GM12878 (cell line): ENCODE measurements around the gene KHNYN. TPM values are rescaled to one million over a fixed set of nuclear protein-coding genes. Genes with fewer than 3 reads are reported as not detected.

Source experiments
- ATAC-seq: fragments of 200-7000 bp; cut with Tn5 transposase; 3 replicates; pipeline ENCODE4 v1.9.1; 2020; ENCODE audit warnings: mild to moderate bottlenecking, moderate library complexity
- Bru-seq: library from RNA; stranded (reverse); fragments of 400-500 nt; gene quantifications from one replicate; lab custom pipeline; 2021; lab: Mats Ljungman, UMichigan
- BruChase-seq, 2 experiments: library from RNA; stranded (reverse); fragments of 400-500 nt; gene quantifications; one replicate each; lab custom pipeline; 2021; lab: Mats Ljungman, UMichigan
- BruUV-seq: library from RNA; stranded (reverse); fragments of 400-500 nt; replicated peaks from 2 replicates; lab custom pipeline; 2021; lab: Mats Ljungman, UMichigan
- CTCF ChIA-PET: fragments of 300-600 bp; sonication (Branson Sonifier 250); formaldehyde crosslinking; extraction: SDS; loops from one replicate; lab custom pipeline; 2021; ENCODE audit warnings: inconsistent platforms; lab: Yijun Ruan, JAX
- POLR2A ChIA-PET: fragments of 350-600 bp; formaldehyde crosslinking; extraction: SDS; loops from one replicate; lab custom pipeline; 2021; ENCODE audit warnings: inconsistent platforms; lab: Charles Lee
- RAD21 ChIA-PET: fragments of 300-600 bp; sonication (Branson Sonifier 250); formaldehyde crosslinking; loops from one replicate; lab custom pipeline; 2023; ENCODE audit warnings: antibody characterized with exemption; ENCODE audit not compliant: unreplicated experiment; lab: Charles Lee
- SMC1A ChIA-PET: fragments of 300-600 bp; sonication (Branson Sonifier 250); formaldehyde crosslinking; loops from one replicate; lab custom pipeline; 2023; ENCODE audit not compliant: unreplicated experiment, uncharacterized antibody; lab: Charles Lee
- DNase-seq: peaks from one replicate; pipeline ENCODE4 v3.0.0-alpha.2; 2011; ENCODE audit warnings: low read depth, low spot score
- FAIRE-seq: peaks from 3 replicates; lab custom pipeline; 2011; peaks lifted over from hg19 to GRCh38; lab: Jason Lieb, UNC
- H2AFZ ChIP-seq: 2 replicates; pipeline ENCODE4 v1.6.0; 2011; ENCODE audit warnings: low read depth, low read length, control low read depth; ENCODE audit not compliant: control insufficient read depth
- H3K27ac ChIP-seq: 2 replicates; pipeline ENCODE4 v1.5.1; 2011; ENCODE audit warnings: control low read depth; ENCODE audit not compliant: control insufficient read depth, insufficient read depth
- H3K27me3 ChIP-seq, 2 experiments: replicated peaks in 1 of 2; 2 replicates each; pipeline versions ENCODE4 v1.6.0 to v1.6.1; 2011; ENCODE audit warnings: low read length in 1 of 2; ENCODE audit not compliant: control insufficient read depth in 2 of 2, insufficient read depth in 2 of 2
- H3K36me3 ChIP-seq, 2 experiments: 2 replicates each; pipeline ENCODE4 v1.5.1; 2011; ENCODE audit warnings: low read length in 1 of 2; ENCODE audit not compliant: control insufficient read depth in 2 of 2, insufficient read depth in 2 of 2
- H3K4me1 ChIP-seq: 2 replicates; pipeline ENCODE4 v1.6.1; 2011; ENCODE audit warnings: mild to moderate bottlenecking, low read length, moderate library complexity, mixed read lengths; ENCODE audit not compliant: control insufficient read depth, insufficient read depth
- H3K4me2 ChIP-seq: 2 replicates; pipeline ENCODE4 v1.6.0; 2011; ENCODE audit warnings: control low read depth; ENCODE audit not compliant: control insufficient read depth, insufficient read depth
- H3K4me3 ChIP-seq: fragments of 200-600 bp; sonication (generic); 2 replicates; pipeline ENCODE4 v1.5.1; 2016
- H3K79me2 ChIP-seq: 2 replicates; pipeline ENCODE4 v1.6.0; 2011; ENCODE audit warnings: low read length; ENCODE audit not compliant: control insufficient read depth, insufficient read depth
- H3K9ac ChIP-seq: 2 replicates; pipeline ENCODE4 v1.8.0; 2011; ENCODE audit warnings: low read length, control low read depth, mixed read lengths; ENCODE audit not compliant: control insufficient read depth, insufficient read depth
- H3K9me3 ChIP-seq: replicated peaks from 3 replicates; pipeline ENCODE4 v1.5.1; 2011; ENCODE audit warnings: mild to moderate bottlenecking, low read length; ENCODE audit not compliant: control insufficient read depth, insufficient read depth
- H4K20me1 ChIP-seq: 2 replicates; pipeline ENCODE4 v1.6.0; 2011; ENCODE audit not compliant: control insufficient read depth, insufficient read depth
- BHLHE40 ChIP-seq, 2 experiments: fragments of 450-650 bp in 1 of 2; IDR thresholded peaks; 2 replicates each; pipeline ENCODE4 v1.6.1; 2011 to 2017; ENCODE audit warnings: low read depth in 2 of 2, borderline replicate concordance in 1 of 2, improper control_type of control experiment in 1 of 2, low read length in 1 of 2, mild to moderate bottlenecking in 1 of 2
- CEBPB ChIP-seq, 2 experiments: fragments of 150-350 bp in 1 of 2; IDR thresholded peaks; 2 replicates each; pipeline ENCODE4 v1.6.1; 2012 to 2014; ENCODE audit warnings: low read depth in 2 of 2, low read length in 2 of 2, borderline replicate concordance in 1 of 2, inconsistent platforms in 1 of 2
- CREM ChIP-seq: IDR thresholded peaks from 2 replicates; pipeline ENCODE4 v1.6.1; 2014; ENCODE audit warnings: antibody characterized with exemption, low read depth
- FOS ChIP-seq: IDR thresholded peaks from 3 replicates; pipeline ENCODE4 v1.6.1; 2011; ENCODE audit warnings: borderline replicate concordance; ENCODE audit not compliant: insufficient read length; ENCODE audit errors: extremely low read depth
- HDAC2 ChIP-seq: fragments of 200-600 bp; sonication (generic); IDR thresholded peaks from 2 replicates; pipeline ENCODE4 v1.6.1; 2017
- JUNB ChIP-seq: IDR thresholded peaks from 2 replicates; pipeline ENCODE4 v1.6.1; 2016; ENCODE audit warnings: antibody characterized with exemption, mild to moderate bottlenecking
- RAD21 ChIP-seq: IDR thresholded peaks from 2 replicates; pipeline ENCODE4 v1.6.1; 2011; ENCODE audit warnings: mild to moderate bottlenecking, low read depth, low read length, moderate library complexity; ENCODE audit not compliant: insufficient read depth
- RFX5 ChIP-seq: IDR thresholded peaks from 2 replicates; pipeline ENCODE4 v1.6.1; 2011; ENCODE audit warnings: low read depth, low read length, improper control_type of control experiment
- STAT1 ChIP-seq: fragments of 450-650 bp; conservative IDR thresholded peaks from 2 replicates; pipeline ENCODE4 v1.6.1; 2014; ENCODE audit warnings: antibody characterized with exemption, mild to moderate bottlenecking
- TBL1XR1 ChIP-seq: IDR thresholded peaks from 2 replicates; pipeline ENCODE4 v1.6.1; 2012; ENCODE audit warnings: low read depth, low read length, improper control_type of control experiment
- WGBS: methylation state at CpG from one replicate; pipeline ENCODE4 v1.1.6; 2016; ENCODE audit warnings: low lambda C conversion rate; ENCODE audit not compliant: insufficient replicate concordance, insufficient coverage; ENCODE audit errors: missing lambda C conversion rate; 5-methylcytosine and 5-hydroxymethylcytosine counted together
- in situ Hi-C: fragments of 300-500 bp; cut with MboI; formaldehyde crosslinking; loops from 9 replicates; pipeline ENCODE4 v1.14.3; 2018; ENCODE audit warnings: mixed read lengths
- intact Hi-C: fragments of 100-400 bp; cut with micrococcal nuclease; formaldehyde crosslinking; loops from one replicate; pipeline ENCODE4 v1.14.2; 2022; ENCODE audit not compliant: unreplicated experiment
- long read RNA-seq, 2 experiments: library from polyadenylated mRNA; unstranded; transcript quantifications; one replicate each; pipeline ENCODE4 v2.0.0, GENCODE V29; 2019 to 2020
- polyA minus RNA-seq, 3 experiments: library from RNA; depleted of rRNA, polyadenylated mRNA; stranded (reverse); fragments of >200 nt; gene quantifications; 2 replicates each; pipeline ENCODE4 v1.2.3, GENCODE V29; 2011
- polyA plus RNA-seq, 11 experiments: library from polyadenylated mRNA; depleted of rRNA in 4 of 11; unstranded in 6 of 11; stranded (reverse) in 5 of 11; fragments of >200 nt; fragmentation: Nextera tagmentation in 4 of 11; fragmentation: Illumina TruSeq in 1 of 11; extraction: Ambion mirVana in 4 of 11; extraction: Trizol in 1 of 11; gene quantifications; 1 replicate in 1 of 11; 2 replicates in 10 of 11; pipeline versions ENCODE4 v1.2.1 to v1.2.3, GENCODE V29; 2011 to 2016; ENCODE audit warnings: inconsistent platforms in 2 of 11, missing spikeins in 2 of 11, low read depth in 1 of 11
- total RNA-seq, 4 experiments: library from RNA; depleted of rRNA in 3 of 4; stranded (reverse); fragments of >200 nt in 3 of 4; fragmentation: Illumina TruSeq in 1 of 4; extraction: Trizol in 1 of 4; gene quantifications; 2 replicates each; pipeline versions ENCODE4 v1.2.1 to v1.2.3, GENCODE V29; 2013 to 2021
- TF ChIP-seq, protein P1 (sequence below): IDR thresholded peaks from 2 replicates; pipeline ENCODE4 v1.6.1; 2011; ENCODE audit warnings: borderline replicate concordance, low read depth, mild to moderate bottlenecking, moderate library complexity, mixed read lengths, low read length; ENCODE audit not compliant: insufficient read depth; ENCODE audit errors: extremely low read length
- TF ChIP-seq, protein P2 (sequence below): fragments of 450-650 bp; IDR thresholded peaks from 2 replicates; pipeline ENCODE4 v1.6.1; 2014; ENCODE audit warnings: mild to moderate bottlenecking

The KHNYN gene
- 83.0 and 93.4 TPM in 2 replicates for total RNA-seq (2013; cell fraction: nucleolus; rRNA removed)
- 34.7 and 36.7 TPM in 2 replicates for total RNA-seq (2014; rRNA removed)
- total RNA-seq (2014; rRNA removed; fragmentation: Illumina TruSeq; extraction: Trizol): 20.8 and 21.0 TPM in 2 replicates
- 33.9 and 34.0 TPM in 2 replicates for total RNA-seq (2021)
- 16.9 TPM for polyA plus RNA-seq (2011; ENCODE audit: low read depth)
- 19.8 and 22.2 TPM in 2 replicates for polyA plus RNA-seq (2011; rRNA removed)
- polyA plus RNA-seq (2011; cell fraction: cytosol; rRNA removed): 15.6 and 15.9 TPM in 2 replicates
- 69.9 and 72.3 TPM in 2 replicates for polyA plus RNA-seq (2011; cell fraction: nucleus; rRNA removed)
- 25.4 and 28.4 TPM in 2 replicates for polyA plus RNA-seq (2012)
- polyA plus RNA-seq (2014; fragmentation: Illumina TruSeq; extraction: Trizol): 22.9 and 23.2 TPM in 2 replicates
- 1 to 10 TPM; 1.4 to 3.6 TPM for polyA plus RNA-seq (2014; fragmentation: Nextera tagmentation; extraction: Ambion mirVana)
- polyA plus RNA-seq (2014; rRNA removed): 28.4 and 29.2 TPM in 2 replicates
- 10 to 100 TPM; 12.8 to 12.9 TPM for polyA plus RNA-seq (2016; fragmentation: Nextera tagmentation; extraction: Ambion mirVana)
- polyA minus RNA-seq (2011; rRNA and poly(A)+ RNA removed): 27.0 and 38.9 TPM in 2 replicates
- polyA minus RNA-seq (2011; cell fraction: cytosol; rRNA and poly(A)+ RNA removed): 7.2 and 9.4 TPM in 2 replicates
- polyA minus RNA-seq (2011; cell fraction: nucleus; rRNA and poly(A)+ RNA removed): 48.1 and 61.9 TPM in 2 replicates
- Bru-seq, nascent RNA: percentile 91 among the genes with signal in this experiment
- BruChase-seq, experiment 1, labeled RNA remaining after a 6-hour chase: percentile 92 among the genes with signal in this experiment
- BruChase-seq, experiment 2, labeled RNA remaining after a 2-hour chase: percentile 94 among the genes with signal in this experiment
- long read RNA-seq, experiment 1, partial matches to known transcripts: 1 of 7 reads
- long read RNA-seq, experiment 1, other reads (novel, unspliced or antisense): 6 of 7 reads
- long read RNA-seq, experiment 2, partial matches to known transcripts: 1 of 12 reads
- long read RNA-seq, experiment 2, other reads (novel, unspliced or antisense): 9 of 12 reads

DNA sequence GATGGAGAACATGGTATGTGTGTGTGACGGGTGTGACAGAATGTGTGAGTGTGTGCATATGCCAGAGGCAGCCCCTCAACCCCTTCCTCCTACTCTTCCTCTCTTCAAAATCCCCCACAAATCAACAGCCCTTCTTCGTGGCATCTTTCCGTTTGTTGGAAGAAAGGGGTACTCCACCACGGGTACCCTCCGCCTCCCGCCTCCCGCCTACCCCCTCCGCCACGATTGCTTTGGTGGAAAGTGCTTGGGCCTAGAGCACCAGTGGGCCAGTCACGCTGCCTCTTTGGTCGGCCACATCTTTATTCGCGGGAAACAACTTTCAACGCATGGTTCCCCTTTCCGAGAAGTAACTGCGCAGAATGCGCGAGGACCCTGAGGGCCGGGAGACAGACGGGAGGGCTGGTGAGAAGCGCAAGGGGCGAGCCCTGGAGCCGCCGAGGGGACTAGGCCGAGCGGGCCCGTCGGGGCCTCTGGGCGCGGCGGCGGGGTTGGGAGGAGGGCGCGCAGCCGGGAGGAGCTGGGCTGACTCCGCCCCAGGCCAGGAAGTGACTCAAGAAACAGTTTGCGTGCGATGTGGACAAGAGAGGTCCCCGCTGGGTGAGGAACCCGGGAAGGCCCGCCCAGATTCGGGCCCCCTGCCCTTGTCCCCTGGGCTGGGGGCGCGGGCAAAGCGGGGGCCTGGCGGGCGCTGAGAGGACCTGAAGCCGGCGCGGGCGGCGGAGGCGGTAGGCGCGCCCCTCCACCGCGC is at the start of gene KHNYN, which contains the start of gene CBLN3:
KHNYN (plus strand) TSS at position 560 of the 748 bp plus-strand sequence. CDS start 777 bp downstream, outside the sequence.
CBLN3 (minus strand) TSS at position 274 of the 748 bp plus-strand sequence. CDS start 614 bp downstream, outside the sequence.
- ATAC-seq (peak; percentile 79), FAIRE-seq (peak; percentile 92), DNase-seq (no peak)
- Histone ChIP-seq H3K27me3 (no peaks in the 10 kb centered on the region), H3K4me3 (peak within 1 kb of the TSS; percentile 93), H3K4me2 (peak within 1 kb of the TSS; percentile 91), H3K79me2 (peaks cover 25% of the 10 kb centered on the region), H3K9ac (peak within 1 kb of the TSS; percentile 80), H3K9me3 (no peaks in the 10 kb centered on the region), H3K27ac (peak within 1 kb of the TSS; percentile 92), H3K36me3 (peaks cover 4 to 9% of the 10 kb centered on the region in 2 experiments), H3K4me1 (peaks cover 8% of the 10 kb centered on the region), H2AFZ (peak within 1 kb of the TSS; percentile 74), H4K20me1 (no peaks in the 10 kb centered on the region)
- intact Hi-C loops (loop anchor here (2.0 kb wide), 1 partner anchor 187 kb away; the partner anchor contains the start of gene TINF2), in situ Hi-C loops (loop anchor here (5.0 to 10.0 kb wide), 3 partner anchors 62 to 1125 kb away; partner anchors contain the start of genes BCL2L2, NFATC4 and PPP1R3E)
- ChIA-PET POLR2A (interaction anchor here (0.6 to 3.4 kb wide), 12 partner anchors 9 to 314 kb away, joined by 3 to 61 read pairs (median 9); partner anchors contain the start of genes ADCY4, DCAF11, NFATC4 and NRL), RAD21 (interaction anchor here (0.8 to 4.3 kb wide), 9 partner anchors 10 to 132 kb away, joined by 3 to 141 read pairs (median 10); partner anchors contain the start of genes ADCY4, RIPK3 and SDR39U1), SMC1A (interaction anchor here (1.4 to 8.1 kb wide), 7 partner anchors 11 to 97 kb away, joined by 4 to 79 read pairs (median 17); partner anchors contain the start of genes ADCY4, NFATC4, RIPK3 and SDR39U1), CTCF (interaction anchor here (1.0 to 10.8 kb wide), 11 partner anchors 11 to 187 kb away, joined by 3 to 452 read pairs (median 24); partner anchors contain the start of genes ADCY4, CIDEB, LTB4R and LTB4R2)
- WGBS: under 1% methylated on average over 42 of the region's 57 CpGs
- BruUV-seq: TSS peak; percentile 62
- TF ChIP-seq JUNB (no peak), RAD21 (no peak), FOS (no peak), RFX5 (no peak), TBL1XR1 (no peak), BHLHE40 (IDR thresholded peaks at IDR 0.05; ENCODE audit: borderline replicate concordance in 1 of 2, low read depth in 2 of 2, low read length in 1 of 2) (peak in 1 of 2 experiments; percentile 37; a peak in 2 of 4 replicates), CREM (peak; percentile 17; the same call in 1 of the 2 replicates), STAT1 (0 out of 2 replicates have a peak, but pooled peaks have one; percentile 65), CEBPB (IDR thresholded peaks at IDR 0.05; ENCODE audit: borderline replicate concordance in 1 of 2, low read depth in 2 of 2, low read length in 2 of 2) (no peak), HDAC2 (no peak)
- TF ChIP-seq, protein P1, sequence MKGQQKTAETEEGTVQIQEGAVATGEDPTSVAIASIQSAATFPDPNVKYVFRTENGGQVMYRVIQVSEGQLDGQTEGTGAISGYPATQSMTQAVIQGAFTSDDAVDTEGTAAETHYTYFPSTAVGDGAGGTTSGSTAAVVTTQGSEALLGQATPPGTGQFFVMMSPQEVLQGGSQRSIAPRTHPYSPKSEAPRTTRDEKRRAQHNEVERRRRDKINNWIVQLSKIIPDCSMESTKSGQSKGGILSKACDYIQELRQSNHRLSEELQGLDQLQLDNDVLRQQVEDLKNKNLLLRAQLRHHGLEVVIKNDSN: no peak
- TF ChIP-seq, protein P2, sequence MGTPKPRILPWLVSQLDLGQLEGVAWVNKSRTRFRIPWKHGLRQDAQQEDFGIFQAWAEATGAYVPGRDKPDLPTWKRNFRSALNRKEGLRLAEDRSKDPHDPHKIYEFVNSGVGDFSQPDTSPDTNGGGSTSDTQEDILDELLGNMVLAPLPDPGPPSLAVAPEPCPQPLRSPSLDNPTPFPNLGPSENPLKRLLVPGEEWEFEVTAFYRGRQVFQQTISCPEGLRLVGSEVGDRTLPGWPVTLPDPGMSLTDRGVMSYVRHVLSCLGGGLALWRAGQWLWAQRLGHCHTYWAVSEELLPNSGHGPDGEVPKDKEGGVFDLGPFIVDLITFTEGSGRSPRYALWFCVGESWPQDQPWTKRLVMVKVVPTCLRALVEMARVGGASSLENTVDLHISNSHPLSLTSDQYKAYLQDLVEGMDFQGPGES: no peak
